ENCODE data around the gene MAST1.
A peak's percentile ranks its signal among the peaks of the same experiment; 100 is the strongest.
"Not testable (repeated sequence)": the region's sequence is repeated elsewhere in the genome, so short reads cannot be mapped to it uniquely, and the experiment has no call there.

Gene MAST1

DNA sequence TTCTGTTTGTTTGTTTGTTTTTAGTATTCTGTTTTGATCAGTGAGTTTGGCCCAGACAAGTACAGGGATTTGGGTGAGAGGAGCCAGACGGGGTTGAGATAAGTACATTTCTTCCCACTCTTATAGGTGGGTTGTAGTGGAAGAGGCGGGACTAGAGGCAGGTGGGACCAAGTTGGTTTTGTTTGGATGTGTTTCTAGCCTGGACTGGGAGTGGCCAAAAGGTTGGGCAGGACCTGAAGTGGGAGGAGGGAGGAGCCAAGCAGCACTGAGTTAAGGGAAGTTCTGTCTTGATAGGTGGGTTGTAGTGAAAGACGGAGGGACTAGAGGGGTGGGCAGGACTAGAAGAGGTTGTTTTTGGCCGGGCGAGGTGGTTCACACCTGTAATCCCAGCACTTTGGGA lies 33.9 kb downstream of the MAST1 start:
- DNase-seq (ENCODE audit: low read depth) = no peak

DNA sequence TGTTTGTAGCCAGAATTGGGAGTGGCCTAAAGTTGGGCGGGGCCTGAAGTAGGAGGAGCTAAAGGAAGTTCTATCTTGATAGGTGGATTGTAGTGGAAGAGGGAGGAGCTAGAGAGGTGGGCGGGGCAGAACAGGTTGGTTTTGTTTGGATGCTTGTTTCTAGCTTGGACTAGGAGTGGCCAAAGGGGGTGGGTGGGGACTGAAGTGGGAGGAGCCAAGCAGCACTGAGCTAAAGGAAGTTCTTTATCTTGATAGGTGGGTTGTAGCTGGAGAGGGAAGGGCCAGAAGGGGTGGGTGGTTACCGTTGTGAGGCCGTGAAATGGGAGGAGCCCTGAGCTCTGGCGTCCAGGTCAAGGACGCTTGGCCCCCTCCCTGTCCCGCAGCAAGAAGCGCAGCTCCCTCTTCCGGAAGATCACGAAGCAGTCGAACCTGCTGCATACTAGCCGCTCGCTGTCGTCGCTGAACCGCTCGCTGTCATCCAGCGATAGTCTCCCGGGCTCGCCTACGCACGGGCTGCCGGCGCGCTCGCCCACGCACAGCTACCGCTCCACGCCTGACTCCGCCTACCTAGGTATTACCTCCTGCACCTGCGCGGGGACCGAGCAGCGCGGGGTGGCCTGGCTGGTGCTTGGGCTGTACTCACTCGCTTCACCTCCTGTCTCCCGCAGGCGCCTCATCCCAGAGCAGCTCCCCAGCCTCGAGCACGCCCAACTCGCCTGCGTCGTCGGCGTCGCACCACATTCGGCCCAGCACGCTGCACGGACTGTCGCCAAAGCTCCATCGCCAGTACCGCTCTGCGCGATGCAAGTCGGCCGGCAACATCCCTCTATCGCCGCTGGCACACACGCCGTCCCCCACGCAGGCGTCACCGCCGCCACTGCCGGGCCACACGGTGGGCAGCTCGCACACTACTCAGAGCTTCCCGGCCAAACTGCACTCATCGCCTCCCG lies 34.9 kb downstream of the MAST1 start:
- no peak for DNase-seq (ENCODE audit: low read depth)

DNA sequence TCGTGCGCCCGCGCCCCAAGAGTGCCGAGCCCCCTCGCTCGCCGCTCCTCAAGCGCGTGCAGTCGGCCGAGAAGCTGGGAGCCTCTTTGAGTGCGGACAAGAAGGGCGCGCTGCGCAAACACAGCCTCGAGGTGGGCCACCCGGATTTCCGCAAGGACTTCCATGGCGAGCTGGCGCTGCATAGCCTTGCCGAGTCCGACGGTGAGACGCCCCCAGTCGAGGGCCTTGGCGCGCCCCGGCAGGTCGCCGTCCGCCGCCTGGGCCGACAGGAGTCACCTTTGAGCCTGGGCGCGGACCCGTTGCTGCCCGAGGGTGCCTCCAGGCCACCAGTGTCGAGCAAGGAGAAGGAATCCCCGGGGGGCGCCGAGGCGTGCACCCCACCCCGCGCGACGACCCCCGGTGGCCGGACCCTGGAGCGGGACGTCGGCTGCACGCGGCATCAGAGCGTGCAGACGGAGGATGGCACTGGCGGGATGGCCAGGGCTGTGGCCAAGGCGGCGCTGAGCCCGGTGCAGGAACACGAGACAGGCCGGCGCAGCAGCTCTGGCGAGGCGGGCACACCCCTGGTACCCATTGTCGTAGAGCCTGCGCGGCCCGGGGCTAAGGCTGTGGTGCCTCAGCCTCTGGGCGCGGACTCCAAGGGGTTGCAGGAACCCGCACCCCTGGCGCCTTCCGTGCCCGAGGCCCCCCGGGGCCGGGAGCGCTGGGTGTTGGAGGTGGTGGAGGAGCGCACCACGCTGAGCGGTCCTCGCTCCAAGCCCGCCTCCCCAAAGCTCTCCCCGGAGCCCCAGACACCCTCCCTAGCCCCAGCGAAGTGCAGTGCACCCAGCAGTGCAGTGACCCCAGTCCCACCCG lies 35.8 kb downstream of the MAST1 start:
- no peak for DNase-seq (ENCODE audit: low read depth)

DNA sequence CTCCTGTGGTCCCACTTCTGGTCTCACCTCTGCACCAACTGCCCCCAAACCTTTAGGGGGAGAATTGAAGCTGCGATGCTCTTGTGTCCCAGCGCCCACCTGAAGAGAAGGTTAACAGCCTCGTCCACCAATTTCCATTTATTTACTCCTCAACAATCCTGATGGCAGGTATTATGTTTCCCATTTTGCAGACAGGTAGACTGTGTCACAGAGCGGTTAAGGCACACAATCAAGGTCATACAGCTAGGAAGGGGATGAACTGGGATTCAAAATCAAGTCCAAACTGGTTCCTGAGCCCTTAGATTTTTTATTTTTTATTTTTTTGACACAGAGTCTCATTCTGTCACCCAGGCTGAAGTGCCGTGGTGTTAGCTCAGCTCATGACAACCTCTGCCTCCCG lies 36.8 kb downstream of the MAST1 start:
- DNase-seq (ENCODE audit: low read depth) = no peak

DNA sequence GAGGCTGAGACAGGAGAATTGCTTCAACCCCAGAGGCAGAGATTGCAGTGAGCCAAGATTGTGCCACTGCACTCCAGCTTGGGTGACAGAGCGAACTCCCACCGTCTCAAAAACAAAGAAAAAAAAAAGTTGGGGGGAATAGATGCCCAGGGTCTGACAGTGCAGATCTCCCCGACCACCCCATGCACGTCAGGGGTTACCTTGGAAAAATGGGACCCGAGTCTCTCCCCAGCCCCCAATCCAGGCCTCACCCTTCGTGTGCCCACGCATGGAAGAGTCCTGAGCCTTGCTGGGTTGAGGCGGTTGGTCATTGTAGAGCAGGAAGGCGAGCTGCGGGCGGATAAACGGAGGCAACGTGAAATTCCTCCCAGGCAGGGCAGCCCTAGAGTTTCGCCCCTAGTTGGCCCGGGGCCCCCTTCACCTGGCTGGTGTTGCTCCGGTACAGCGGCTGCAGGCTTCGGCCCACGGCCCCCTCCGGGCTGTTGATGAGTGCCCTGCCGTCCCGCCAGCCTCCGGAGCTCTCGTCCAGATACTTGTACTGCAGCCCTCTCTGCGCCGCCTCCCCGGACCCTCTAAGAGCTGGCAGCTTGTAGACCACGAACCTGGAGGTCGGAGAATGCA lies 42.3 kb downstream of the MAST1 start:
- DNase-seq (ENCODE audit: low read depth) = no peak

DNA sequence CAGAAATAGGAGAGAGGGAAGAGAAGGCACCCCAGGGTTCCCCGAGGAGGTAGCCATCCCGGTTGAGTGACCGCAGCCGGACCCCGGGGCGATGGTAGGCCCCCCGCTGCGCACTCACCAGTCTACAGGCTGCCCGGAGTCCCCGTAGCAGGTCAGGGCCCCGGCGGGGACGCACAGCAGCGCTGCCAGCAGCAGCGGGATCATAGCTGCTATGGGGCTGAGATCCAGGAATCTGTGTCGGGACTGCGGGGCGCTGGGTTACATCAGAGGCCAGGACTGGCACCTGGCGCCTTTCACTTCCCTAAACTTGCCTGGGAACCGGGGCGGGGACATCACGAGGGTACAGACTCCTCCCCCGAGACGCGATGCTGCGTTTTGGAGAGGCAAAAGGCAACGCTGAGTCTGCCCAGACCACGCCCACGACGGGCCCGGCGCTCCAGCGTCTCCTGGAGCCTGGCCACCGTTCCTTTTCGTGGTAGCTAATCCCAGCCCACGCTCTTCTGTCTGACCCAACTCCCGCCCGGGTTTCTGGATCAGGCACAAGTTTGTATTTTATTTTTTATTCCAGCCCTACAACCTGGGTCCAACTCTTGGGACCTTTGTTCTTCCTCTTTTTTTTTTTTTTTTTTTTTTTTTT lies 43.0 kb downstream of the MAST1 start, which contains the start of gene DNASE2:
Gene DNASE2, minus strand, starts transcription at position 278 of the 637 bp plus-strand sequence. Its CDS starts 74 bp downstream, at position 204.
- peak; percentile 81 for DNase-seq (ENCODE audit: low read depth)

DNA sequence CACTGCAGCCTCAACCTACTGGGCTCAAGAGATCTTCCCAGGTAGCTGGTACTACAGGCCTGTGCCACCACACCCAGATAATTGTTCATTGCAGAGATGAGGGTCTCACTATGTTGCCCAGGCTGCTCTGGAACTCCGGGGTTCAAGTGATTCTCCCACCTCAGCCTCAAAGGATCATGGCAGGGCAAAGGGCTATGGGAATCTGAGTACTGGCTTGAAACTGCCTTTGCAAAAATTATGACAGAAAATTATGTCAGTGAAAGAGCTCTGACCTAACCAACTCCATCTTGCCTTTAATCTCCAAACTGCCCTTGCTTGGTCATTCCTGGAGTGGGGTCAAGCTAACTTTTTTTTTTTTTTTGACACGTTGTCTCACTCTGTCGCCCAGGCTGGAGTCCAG lies 44.3 kb downstream of the MAST1 start:
- DNase-seq (ENCODE audit: low read depth) = no peak

DNA sequence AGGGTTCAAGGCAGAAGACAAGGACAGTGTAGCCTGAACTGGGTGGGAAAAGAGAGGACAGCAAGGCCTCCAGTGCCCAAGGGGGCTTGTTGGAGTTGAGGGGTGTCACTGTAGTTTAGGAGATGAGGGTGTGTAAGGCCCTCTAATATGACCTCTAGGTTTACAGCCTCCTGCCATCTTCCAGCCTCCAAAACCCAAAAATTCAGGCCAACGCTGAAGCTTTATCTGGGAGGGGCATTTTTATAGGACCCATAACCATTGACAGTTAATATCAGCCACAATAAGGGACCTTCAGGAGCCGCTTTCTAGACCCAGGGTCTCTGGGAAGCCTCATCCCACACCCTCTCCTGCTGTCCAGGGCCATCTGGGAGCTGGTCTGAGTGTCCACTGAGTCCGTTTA lies 45.9 kb downstream of the MAST1 start:
- no peak for DNase-seq (ENCODE audit: low read depth)

DNA sequence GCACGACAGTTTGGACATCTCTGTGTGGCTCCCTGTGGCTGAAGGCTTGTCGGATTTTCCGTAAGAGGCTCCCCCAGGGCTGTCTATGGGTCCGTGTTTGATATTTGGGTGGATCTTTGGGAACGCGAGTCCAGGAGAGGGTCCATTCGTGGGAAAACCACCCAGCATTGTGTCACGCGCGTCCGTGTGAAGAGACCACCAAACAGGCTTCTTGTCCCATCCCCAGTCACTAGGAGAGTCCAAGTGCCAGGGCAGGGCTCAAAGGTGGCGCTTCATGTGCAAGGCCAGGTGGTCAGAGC lies 46.3 kb downstream of the MAST1 start:
- DNase-seq (ENCODE audit: low read depth) = no peak

DNA sequence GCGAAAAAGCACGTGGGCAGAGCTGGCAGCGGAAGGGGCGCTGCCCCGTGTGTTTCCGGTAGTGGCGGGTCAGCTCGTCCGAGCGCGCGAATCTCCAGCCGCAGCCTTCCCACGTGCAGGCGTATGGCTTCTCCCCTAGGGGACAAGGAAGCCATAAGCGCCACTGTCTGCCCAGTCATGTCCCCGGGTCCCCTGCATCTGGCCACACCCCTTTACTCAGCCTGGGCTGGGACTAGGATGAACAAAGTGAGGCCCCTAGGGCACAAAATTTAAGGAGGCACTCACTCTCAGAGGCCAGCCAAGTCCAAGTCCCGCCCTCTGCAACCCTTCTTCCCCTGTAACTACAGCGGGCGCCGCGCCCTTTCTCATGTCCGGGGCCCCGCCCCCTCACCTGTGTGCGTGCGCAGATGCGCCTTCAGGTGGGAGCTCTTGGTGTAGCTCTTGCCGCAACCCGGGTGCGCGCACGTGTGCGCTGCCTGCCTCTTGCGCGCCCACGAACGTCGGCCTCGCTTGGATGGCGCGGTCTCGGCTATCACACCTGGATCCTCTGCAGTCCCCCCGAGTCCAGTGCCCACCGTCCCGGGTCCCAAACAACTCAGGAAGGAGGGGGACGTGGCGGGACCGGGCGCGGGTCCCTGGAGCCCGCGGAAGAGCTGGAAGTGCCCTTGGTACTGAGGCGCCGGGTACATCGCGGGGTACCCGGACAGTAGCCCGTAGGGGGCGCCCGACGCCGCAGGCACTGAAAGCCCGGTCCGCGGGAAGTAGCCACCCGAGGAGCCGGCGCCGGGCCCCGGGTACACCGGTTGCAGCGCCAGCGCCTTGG lies 46.8 kb downstream of the MAST1 start:
- DNase-seq (ENCODE audit: low read depth) = no peak

DNA sequence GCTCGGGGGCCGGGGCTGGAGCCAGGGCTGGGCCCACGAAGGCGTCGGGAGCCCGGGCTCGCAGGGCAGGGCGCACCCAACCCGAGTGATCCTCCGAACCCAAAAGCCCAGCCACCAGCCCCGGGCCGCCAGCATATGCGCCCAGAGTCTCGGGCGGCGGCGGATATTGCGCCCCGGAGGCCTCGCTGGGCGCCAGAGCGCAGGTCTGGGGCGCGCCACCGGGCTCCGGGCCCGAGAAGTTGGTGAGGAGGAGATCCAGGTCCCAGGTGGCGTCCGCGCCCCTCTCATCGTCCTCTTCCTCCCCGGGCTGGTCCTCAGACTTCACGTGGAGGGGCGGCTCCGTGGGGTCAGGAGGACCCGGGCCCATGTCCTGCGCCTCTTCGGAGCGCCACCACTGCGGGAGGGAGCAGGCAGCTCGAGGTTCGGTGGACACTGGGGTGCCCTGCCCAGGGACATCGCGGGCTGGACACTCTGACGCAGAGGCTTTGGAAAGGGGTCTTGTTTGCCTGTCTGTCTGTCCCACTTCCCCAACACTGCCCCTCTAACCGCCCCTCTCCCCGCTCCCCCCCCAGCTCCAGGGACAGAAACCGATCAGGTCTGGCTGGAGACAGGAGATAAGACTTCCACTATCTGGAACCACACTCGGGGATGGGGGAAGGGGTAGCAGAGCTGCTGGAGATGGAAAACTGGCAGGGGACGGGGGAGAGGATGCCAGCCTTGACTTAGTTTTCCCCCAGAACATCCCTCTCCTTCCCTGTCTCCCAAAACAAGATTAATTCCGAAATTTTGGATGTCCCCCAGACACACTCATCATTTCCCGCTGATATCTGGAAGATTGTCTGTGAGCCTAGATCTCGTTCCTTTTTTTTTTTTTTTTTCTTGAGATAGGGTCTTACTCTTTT lies 47.7 kb downstream of the MAST1 start:
- DNase-seq (ENCODE audit: low read depth) = no peak

DNA sequence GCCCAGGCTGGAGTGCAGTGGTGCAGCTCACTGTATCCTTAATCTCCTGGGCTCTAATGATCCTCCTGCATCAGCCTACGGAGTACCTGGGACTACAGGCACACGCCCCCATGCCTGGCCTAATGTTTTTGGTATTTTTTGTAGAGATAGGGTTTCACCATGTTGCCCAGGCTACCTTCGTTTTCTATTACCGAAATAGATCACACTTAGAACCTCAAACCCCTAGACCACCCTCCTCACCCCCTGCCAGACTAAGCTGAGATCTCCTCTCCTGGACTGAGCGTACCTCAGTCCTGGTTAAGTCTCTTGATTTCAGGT lies 48.3 kb downstream of the MAST1 start:
- DNase-seq (ENCODE audit: low read depth) = no peak

DNA sequence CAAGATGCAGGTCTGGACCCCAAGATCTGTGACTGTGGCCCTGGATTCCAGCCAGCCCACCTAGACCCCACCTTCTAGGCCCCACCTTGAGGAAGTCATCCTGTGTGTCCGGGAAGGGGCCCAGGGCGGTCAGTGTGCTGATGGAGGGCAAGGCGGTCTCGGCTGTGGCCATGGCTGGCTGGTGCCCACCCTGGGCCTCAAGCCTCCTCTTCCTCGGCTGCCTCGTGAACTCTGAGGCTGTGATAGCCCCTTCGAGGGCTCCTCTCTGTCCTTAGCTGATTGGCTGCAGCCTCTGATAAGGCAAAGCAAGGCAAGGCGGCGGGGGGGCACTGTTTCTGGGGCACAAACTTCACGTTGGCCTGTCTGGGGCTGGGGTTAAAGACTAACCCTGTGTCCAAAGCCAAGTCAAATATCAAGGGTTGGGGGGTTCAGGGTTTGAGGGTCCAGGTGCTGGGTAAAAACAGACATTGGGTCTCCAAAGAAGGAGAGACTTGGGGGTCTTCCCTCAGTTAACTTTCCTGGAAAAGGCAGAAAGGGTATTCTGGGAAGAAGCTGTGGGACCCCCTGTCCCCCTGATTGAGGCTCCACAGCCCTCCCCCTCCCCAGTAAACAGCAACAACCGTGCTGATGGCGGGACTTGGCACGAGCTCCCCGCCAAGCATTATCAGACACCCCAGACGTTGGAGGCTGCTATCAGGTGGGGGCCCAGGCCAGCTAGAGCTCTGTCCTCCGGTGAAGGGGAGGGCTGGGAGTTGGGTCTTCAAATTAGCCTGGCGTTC lies 48.8 kb downstream of the MAST1 start, which contains the start of gene KLF1:
Gene KLF1, minus strand, starts transcription at position 233 of the 779 bp plus-strand sequence. Its CDS starts 61 bp downstream, at position 172.
- DNase-seq (ENCODE audit: low read depth) = no peak

DNA sequence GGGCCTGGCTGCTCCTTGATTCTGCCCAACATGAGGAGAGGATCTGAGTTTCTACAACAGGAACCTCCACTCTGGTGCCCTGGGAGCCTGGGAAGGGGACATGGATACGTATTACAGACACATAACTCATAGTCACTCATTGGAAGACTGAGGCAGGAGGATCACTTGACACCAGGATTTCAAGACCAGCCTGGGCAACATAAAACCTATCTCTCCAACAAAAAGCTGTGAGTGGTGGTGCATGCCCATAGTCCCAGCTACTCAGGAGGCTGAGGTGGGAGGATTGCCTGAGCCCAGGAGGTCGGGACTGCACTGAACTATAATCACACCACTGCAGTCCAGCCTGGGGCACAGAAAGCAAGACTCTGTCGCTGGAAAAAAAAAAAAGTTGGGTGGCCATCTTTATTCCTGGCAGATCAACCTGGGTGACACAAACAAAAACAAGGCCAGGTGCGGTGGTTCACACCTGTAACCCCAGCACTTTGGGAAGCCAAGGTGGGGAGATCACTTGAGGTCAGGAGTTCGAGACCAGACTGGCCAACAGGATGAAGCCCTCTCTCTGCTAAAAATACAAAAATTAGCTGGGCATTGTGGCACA lies 49.8 kb downstream of the MAST1 start:
- DNase-seq (ENCODE audit: low read depth) = no peak

DNA sequence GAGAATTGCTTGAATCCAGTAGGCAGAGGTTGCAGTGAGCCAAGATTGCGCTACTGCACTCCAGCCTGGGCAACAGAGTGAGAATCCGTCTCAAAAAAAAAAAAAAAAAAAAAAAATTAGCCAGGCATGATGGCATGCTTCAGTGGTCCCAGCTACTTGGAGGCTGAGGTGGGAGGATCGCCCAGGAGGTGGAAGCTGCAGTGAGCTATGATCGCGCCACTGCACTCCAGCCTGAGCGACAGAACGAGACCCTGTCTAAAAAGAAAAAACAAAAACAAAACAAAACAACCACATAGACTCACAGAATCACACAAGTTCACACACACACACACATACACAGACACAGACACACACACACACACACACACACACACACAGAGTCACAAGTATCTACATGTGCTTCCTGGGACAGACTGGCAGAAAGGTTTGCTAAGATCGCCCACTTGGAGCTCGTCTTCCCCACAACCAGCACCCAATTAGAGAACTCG lies 52.0 kb downstream of the MAST1 start:
- DNase-seq (ENCODE audit: low read depth) = not testable (repeated sequence)

DNA sequence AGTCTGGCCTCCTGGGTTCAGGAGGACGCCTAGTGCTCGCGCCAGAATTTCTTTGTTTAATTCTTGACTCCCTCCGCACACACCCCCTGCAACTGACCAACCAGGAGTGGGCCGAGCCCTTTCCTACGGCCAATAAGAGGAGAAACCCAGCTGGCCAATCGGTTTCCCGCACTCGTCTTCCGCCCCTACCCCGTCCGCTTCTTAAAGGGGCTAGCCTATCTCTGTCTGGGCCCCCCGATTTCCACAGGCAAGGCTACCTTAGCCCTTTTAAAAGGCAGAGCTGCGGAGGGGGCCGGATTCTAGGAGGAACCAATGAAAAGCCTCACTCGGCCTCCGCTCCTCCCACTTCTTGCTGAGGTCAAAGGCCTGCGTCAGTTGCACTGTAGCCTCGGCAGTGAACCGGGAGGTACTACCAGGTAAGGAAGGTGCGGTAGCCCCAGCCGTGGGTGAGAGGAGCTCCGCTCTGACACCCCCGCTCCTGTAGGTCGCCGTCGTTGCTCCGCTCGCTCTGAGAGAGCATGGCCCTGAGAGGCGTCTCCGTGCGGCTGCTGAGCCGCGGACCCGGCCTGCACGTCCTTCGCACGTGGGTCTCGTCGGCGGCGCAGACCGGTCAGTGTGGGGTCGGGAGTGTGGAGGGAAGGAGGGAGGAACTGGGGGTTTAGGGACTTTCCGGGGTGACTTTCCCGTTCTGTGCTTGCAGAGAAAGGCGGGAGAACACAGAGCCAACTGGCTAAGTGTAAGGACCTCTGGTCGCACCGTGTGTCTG lies 52.7 kb downstream of the MAST1 start, which contains the start of gene GCDH:
Gene GCDH, plus strand, starts transcription at position 374 of the 766 bp plus-strand sequence. Its CDS starts 145 bp downstream, at position 519.
- peak; percentile 98 for DNase-seq (ENCODE audit: low read depth)

DNA sequence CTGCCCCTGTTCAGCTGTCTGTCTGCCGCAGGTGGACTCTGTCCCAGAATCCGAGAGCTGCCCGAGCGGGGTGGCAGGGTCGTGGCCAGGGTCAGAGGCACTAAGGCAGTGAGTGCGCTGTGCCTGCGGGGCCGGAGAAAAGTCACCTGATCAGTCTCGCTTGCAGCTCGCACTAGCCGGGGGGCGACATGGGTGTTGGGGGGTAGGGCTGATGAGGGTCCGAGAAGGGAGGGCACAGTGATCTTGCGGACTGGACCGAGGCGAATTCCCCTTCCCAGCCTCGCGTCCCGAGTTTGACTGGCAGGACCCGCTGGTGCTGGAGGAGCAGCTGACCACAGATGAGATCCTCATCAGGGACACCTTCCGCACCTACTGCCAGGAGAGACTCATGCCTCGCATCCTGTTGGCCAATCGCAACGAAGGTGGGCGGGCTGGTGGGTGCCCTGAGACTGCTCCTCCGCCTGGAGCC lies 53.3 kb downstream of the MAST1 start:
- DNase-seq (ENCODE audit: low read depth) = no peak

DNA sequence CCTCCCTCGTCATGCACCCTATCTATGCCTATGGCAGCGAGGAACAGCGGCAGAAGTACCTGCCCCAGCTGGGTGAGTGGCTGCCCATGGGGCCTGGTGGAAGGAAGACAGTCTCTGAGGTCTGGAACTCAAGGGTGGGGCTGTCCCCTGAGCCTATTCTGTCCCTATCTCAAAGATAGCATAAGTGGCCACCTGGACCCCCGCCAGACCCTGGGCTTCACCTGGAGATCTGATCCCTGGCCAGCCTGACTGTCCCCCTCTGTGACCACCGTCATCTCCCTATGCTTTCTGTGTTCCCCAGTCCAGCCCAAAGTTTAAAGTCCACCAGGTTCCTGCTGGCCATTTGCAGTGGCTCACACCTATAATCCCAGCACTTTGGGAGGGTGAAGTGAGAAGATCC lies 55.3 kb downstream of the MAST1 start:
- DNase-seq (ENCODE audit: low read depth) = no peak

All from GM04504 (cell line).